ENCODE measurements around the gene ITGB4. TPM values are rescaled to one million over a fixed set of nuclear protein-coding genes. Genes with fewer than 3 reads are reported as not detected.

ITGB4 gene
- total and polyA plus RNA-seq, 2 of the 13 experiments (the other 11 are each of a cell fraction or from before 2014, with no cell fraction given), result 6.9 to 14.5 TPM

DNA sequence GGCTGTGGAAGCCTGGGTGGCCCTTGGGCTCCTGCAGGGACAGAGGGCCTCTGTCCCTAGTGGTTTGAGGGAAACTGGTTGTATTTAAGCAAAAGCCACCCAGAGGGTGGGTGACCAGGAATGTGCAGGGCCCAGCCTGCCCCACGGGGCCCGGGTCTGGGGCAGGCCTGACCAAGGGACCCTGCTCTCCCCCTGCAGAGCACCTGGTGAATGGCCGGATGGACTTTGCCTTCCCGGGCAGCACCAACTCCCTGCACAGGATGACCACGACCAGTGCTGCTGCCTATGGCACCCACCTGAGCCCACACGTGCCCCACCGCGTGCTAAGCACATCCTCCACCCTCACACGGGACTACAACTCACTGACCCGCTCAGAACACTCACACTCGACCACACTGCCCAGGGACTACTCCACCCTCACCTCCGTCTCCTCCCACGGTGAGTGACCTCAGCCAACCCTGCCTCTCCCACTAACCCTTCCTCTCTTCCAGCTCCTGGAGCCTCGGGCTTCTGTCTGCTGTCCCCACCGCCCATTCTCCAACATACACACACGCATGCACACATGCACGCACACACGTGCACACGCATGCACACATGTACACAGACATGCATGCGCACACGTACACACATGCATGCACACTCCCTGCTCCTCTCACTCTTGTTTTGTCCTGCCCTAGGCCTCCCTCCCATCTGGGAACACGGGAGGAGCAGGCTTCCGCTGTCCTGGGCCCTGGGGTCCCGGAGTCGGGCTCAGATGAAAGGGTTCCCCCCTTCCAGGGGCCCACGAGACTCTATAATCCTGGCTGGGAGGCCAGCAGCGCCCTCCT, 33.3 kb downstream of the ITGB4 start (continued):
- TF ChIP-seq ZNF766 (CRISPR knock-in tag; IDR thresholded peaks at IDR 0.05; ENCODE audit: borderline replicate concordance) (peak; percentile 29; the same call in 1 of the 2 replicates), ZNF24 (IDR thresholded peaks at IDR 0.05) (no peak), ZNF572 (CRISPR knock-in tag; IDR thresholded peaks at IDR 0.05) (no peak), NR2F2 (IDR thresholded peaks at IDR 0.05; ENCODE audit: borderline replicate concordance, low read depth) (no peak; the same call in 1 of the 2 replicates), ZBTB42 (CRISPR knock-in tag; IDR thresholded peaks at IDR 0.05) (no peak), SIN3A (IDR thresholded peaks at IDR 0.05; ENCODE audit: borderline replicate concordance, low read depth, low read length) (0 out of 2 replicates have a peak, but pooled peaks have one; percentile 32), NR2C2 (CRISPR knock-in tag; IDR thresholded peaks at IDR 0.05; ENCODE audit: borderline replicate concordance) (no peak; the same call in 1 of the 2 replicates), NCOA1 (CRISPR knock-in tag; IDR thresholded peaks at IDR 0.05) (no peak), RBFOX2 (IDR thresholded peaks at IDR 0.05; ENCODE audit: low read depth, low read length) (peak; percentile 19; the same call in 1 of the 2 replicates), SIX1 (CRISPR knock-in tag; IDR thresholded peaks at IDR 0.05; ENCODE audit: borderline replicate concordance) (no peak), KDM1A (CRISPR knock-in tag; IDR thresholded peaks at IDR 0.05) (0 out of 2 replicates have a peak, but pooled peaks have one; percentile 26), KLF11 (CRISPR knock-in tag; IDR thresholded peaks at IDR 0.05) (0 out of 2 replicates have a peak, but pooled peaks have one; percentile 74), FIP1L1 (IDR thresholded peaks at IDR 0.05; ENCODE audit: borderline replicate concordance, insufficient read depth, low read depth, low read length) (0 out of 2 replicates have a peak, but pooled peaks have one; percentile 39), ZNF749 (CRISPR knock-in tag; IDR thresholded peaks at IDR 0.05; ENCODE audit: borderline replicate concordance) (no peak; the same call in 1 of the 2 replicates), ZNF432 (CRISPR knock-in tag; IDR thresholded peaks at IDR 0.05; ENCODE audit: borderline replicate concordance) (no peak; the same call in 1 of the 2 replicates), ZNF788 (CRISPR knock-in tag; IDR thresholded peaks at IDR 0.05; ENCODE audit: borderline replicate concordance) (peak; percentile 89), ZNF496 (CRISPR knock-in tag; IDR thresholded peaks at IDR 0.05; ENCODE audit: insufficient replicate concordance) (no peak), ZNF615 (CRISPR knock-in tag; IDR thresholded peaks at IDR 0.05; ENCODE audit: borderline replicate concordance) (no peak), ZNF607 (CRISPR knock-in tag; IDR thresholded peaks at IDR 0.05; ENCODE audit: borderline replicate concordance) (no peak), RCOR2 (CRISPR knock-in tag; IDR thresholded peaks at IDR 0.05) (no peak), ZC3H4 (CRISPR knock-in tag; IDR thresholded peaks at IDR 0.05; ENCODE audit: borderline replicate concordance) (no peak), ZFP37 (CRISPR knock-in tag; IDR thresholded peaks at IDR 0.05; ENCODE audit: borderline replicate concordance) (peak; percentile 90; the same call in 1 of the 2 replicates)
- TF ChIP-seq, protein P1, sequence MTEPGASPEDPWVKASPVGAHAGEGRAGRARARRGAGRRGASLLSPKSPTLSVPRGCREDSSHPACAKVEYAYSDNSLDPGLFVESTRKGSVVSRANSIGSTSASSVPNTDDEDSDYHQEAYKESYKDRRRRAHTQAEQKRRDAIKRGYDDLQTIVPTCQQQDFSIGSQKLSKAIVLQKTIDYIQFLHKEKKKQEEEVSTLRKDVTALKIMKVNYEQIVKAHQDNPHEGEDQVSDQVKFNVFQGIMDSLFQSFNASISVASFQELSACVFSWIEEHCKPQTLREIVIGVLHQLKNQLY (CRISPR knock-in tag; IDR thresholded peaks at IDR 0.05), result peak; percentile 76; the same call in 1 of the 2 replicates
- TF ChIP-seq, protein P2, sequence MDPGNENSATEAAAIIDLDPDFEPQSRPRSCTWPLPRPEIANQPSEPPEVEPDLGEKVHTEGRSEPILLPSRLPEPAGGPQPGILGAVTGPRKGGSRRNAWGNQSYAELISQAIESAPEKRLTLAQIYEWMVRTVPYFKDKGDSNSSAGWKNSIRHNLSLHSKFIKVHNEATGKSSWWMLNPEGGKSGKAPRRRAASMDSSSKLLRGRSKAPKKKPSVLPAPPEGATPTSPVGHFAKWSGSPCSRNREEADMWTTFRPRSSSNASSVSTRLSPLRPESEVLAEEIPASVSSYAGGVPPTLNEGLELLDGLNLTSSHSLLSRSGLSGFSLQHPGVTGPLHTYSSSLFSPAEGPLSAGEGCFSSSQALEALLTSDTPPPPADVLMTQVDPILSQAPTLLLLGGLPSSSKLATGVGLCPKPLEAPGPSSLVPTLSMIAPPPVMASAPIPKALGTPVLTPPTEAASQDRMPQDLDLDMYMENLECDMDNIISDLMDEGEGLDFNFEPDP (CRISPR knock-in tag; conservative IDR thresholded peaks at IDR 0.05), result no peak; the same call in 1 of the 2 replicates
- TF ChIP-seq, protein P3, sequence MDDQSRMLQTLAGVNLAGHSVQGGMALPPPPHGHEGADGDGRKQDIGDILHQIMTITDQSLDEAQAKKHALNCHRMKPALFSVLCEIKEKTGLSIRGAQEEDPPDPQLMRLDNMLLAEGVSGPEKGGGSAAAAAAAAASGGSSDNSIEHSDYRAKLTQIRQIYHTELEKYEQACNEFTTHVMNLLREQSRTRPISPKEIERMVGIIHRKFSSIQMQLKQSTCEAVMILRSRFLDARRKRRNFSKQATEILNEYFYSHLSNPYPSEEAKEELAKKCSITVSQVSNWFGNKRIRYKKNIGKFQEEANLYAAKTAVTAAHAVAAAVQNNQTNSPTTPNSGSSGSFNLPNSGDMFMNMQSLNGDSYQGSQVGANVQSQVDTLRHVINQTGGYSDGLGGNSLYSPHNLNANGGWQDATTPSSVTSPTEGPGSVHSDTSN (CRISPR knock-in tag; IDR thresholded peaks at IDR 0.05; ENCODE audit: borderline replicate concordance), result no peak
- TF ChIP-seq, protein P4, sequence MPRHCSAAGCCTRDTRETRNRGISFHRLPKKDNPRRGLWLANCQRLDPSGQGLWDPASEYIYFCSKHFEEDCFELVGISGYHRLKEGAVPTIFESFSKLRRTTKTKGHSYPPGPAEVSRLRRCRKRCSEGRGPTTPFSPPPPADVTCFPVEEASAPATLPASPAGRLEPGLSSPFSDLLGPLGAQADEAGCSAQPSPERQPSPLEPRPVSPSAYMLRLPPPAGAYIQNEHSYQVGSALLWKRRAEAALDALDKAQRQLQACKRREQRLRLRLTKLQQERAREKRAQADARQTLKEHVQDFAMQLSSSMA (CRISPR knock-in tag; IDR thresholded peaks at IDR 0.05), result peak; percentile 87; the same call in 1 of the 2 replicates
